Tibial artery (tissue), 4 donors: ENCODE results near the gene ANP32A.

Experiments
- DNase-seq, 2 donors: peaks; one replicate each; pipeline ENCODE4 v3.0.0-alpha.2; 2019
- H3K27ac ChIP-seq, 2 donors: fragments of 200-600 bp; sonication (generic) in 1 of 2; 1 replicate in 1 of 2; 2 replicates in 1 of 2; pipeline ENCODE4 v1.5.1; 2018 to 2019; ENCODE audit warnings: mild to moderate bottlenecking in 1 of 2
- H3K27me3 ChIP-seq, 2 donors: fragments of 200-600 bp; sonication (generic) in 1 of 2; one replicate each; pipeline versions ENCODE4 v1.5.1 to v1.6.0; 2016 to 2019
- H3K36me3 ChIP-seq, 3 donors: fragments of 200-600 bp; sonication (generic) in 2 of 3; one replicate each; pipeline ENCODE4 v1.5.1; 2016 to 2019; ENCODE audit warnings: mild to moderate bottlenecking in 2 of 3
- H3K4me1 ChIP-seq, 4 donors: fragments of 200-600 bp; sonication (generic) in 2 of 4; 1 replicate in 3 of 4; 2 replicates in 1 of 4; pipeline ENCODE4 v1.5.1; 2016 to 2019
- H3K4me3 ChIP-seq, 2 donors: fragments of 200-600 bp; sonication (generic) in 1 of 2; 1 replicate in 1 of 2; 2 replicates in 1 of 2; pipeline ENCODE4 v1.5.1; 2018 to 2019; ENCODE audit warnings: mild to moderate bottlenecking in 2 of 2
- H3K9me3 ChIP-seq, 3 donors: fragments of 200-600 bp; sonication (generic) in 1 of 3; one replicate each; pipeline ENCODE4 v1.5.1; 2016 to 2019
- intact Hi-C: fragments of 100-400 bp; cut with DNase I; formaldehyde crosslinking; loops from one replicate; pipeline ENCODE4 v1.15.0; 2023; ENCODE audit warnings: low total_unique reads
- TF ChIP-seq, protein P1 (sequence below), 2 experiments: fragments of 200-600 bp in 1 of 2; fragments of 450-650 bp in 1 of 2; IDR thresholded peaks; one replicate each; pipeline ENCODE4 v1.5.1; 2017 to 2019; ENCODE audit warnings: antibody characterized with exemption in 2 of 2, mild to moderate bottlenecking in 1 of 2, moderate library complexity in 1 of 2

The ANP32A gene

DNA sequence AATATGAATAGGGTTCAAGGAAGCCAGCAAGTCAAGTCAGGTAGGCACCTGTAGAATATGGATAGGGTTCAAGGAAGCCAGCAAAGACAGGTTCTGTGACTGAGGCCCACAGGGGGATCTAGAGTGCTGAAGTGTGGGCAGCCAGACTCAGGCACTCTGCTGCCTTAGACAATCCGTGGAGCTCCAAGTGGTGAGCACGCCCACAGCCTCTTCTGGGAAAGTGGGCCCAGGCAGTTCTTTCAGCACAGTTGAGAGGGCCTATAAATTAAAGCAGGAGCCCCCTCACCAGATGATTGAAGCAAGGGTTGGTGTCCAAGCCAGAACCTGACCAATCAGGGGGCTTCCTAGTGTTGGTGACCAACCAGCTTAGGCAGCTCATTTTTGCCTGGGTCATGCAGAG is 51.0 kb downstream of the ANP32A start:
- H3K4me3 ChIP-seq, result no peak overlapping the region
- peak in 1 of 2 donors; percentile 37 for DNase-seq
- intact Hi-C loops, result no loop called here
- H3K27me3 ChIP-seq, result peaks cover 0 to 3% of the 10 kb centered on the region in 2 donors
- peaks cover 0 to 3% (median 0%) of the 10 kb centered on the region in 4 donors for H3K4me1 ChIP-seq
- H3K36me3 ChIP-seq, result no peaks in the 10 kb centered on the region
- TF ChIP-seq, protein P1, sequence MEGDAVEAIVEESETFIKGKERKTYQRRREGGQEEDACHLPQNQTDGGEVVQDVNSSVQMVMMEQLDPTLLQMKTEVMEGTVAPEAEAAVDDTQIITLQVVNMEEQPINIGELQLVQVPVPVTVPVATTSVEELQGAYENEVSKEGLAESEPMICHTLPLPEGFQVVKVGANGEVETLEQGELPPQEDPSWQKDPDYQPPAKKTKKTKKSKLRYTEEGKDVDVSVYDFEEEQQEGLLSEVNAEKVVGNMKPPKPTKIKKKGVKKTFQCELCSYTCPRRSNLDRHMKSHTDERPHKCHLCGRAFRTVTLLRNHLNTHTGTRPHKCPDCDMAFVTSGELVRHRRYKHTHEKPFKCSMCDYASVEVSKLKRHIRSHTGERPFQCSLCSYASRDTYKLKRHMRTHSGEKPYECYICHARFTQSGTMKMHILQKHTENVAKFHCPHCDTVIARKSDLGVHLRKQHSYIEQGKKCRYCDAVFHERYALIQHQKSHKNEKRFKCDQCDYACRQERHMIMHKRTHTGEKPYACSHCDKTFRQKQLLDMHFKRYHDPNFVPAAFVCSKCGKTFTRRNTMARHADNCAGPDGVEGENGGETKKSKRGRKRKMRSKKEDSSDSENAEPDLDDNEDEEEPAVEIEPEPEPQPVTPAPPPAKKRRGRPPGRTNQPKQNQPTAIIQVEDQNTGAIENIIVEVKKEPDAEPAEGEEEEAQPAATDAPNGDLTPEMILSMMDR (IDR thresholded peaks at IDR 0.05), result no peak
- H3K27ac ChIP-seq, result no peak overlapping the region
- no peaks in the 10 kb centered on the region for H3K9me3 ChIP-seq

DNA sequence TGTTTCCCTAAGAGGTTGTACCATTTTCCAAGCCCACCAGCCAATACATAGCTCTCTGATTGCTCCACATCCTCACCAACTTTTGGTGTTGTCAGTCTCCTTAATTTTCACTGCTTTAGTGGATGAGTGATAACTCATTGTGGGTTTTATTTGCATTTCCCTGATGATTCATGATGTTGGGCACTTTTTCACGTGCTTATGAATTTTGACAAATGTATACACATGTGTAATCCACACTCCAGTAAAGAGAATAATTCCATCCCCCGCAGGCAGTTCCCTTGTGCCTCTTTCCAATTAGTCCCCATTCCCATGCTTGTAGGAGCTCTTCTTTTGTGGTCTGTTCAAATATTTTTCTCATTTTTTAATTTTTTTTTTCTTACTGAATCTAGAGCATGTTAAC is 52.4 kb downstream of the ANP32A start:
- Histone ChIP-seq H3K36me3 (no peaks in the 10 kb centered on the region), H3K9me3 (no peaks in the 10 kb centered on the region), H3K4me1 (no peaks in the 10 kb centered on the region), H3K27me3 (peaks cover 0 to 3% of the 10 kb centered on the region in 2 donors), H3K27ac (no peak overlapping the region), H3K4me3 (no peak overlapping the region)
- no peak for DNase-seq
- intact Hi-C loops, result no loop called here
- TF ChIP-seq, protein P1 (IDR thresholded peaks at IDR 0.05), result no peak

DNA sequence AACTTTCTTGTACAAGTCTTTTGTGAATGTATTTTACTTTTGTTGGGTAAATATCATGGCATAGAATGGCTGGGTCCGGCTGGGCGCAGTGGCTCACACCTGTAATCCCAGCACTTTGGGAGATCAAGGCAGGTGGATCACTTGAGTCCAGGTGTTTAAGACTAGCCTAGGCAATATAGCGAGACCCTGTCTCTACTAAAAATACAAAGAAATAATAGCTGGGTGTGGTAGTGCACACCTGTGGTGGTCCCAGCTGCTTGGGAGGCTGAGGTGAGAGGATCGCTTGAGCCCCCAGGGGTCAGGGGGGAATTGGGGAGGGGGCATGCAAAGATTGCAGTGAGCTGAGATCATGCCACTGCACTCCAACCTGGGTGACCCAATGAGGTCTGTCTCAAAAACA is 52.9 kb downstream of the ANP32A start:
- no peaks in the 10 kb centered on the region for H3K4me1 ChIP-seq

DNA sequence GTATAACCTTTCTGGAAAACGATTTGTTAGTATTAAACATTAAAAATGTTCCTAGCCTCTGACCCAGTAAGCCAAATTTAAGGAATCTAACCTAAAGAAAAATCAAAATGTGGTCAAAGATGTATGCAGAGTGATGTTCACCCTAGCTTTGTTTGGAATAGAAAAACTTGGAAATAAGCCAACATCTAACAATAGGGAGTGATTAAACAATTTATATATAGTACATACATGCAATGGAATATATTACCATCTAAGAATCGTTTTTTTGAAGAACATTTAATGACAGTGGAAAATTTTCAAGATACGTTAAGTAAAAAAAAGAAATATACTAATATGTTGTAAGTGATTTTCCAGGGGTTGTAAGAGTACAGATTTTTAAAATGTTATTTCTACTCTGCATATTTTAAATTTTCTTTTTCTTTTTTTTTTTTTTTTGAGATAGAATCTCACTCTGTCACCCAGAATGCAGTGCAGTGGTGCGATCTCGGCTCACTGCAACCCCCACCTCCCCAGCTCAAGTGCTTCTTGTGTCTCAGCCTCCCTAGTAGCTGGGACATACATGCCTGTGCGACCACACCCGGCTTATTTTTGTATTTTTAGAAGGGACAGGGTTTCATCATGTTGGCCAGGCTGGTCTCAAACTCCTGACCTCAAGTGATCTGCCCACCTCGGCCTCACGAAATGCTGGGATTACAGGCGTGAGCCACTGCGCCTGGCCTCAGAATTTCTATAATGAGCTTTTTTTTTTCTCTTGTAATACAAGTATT is 54.9 kb downstream of the ANP32A start:
- Histone ChIP-seq H3K4me1 (no peaks in the 10 kb centered on the region), H3K27me3 (peaks cover 0 to 3% of the 10 kb centered on the region in 2 donors), H3K27ac (no peak overlapping the region), H3K36me3 (no peaks in the 10 kb centered on the region), H3K4me3 (no peak overlapping the region), H3K9me3 (no peaks in the 10 kb centered on the region)
- DNase-seq, result no peak
- TF ChIP-seq, protein P1 (IDR thresholded peaks at IDR 0.05), result no peak
- intact Hi-C loops, result no loop called here

More for the DNA sequence above, 52.9 kb downstream of the ANP32A start:
- TF ChIP-seq, protein P1 (IDR thresholded peaks at IDR 0.05), result no peak
- DNase-seq, result no peak
- intact Hi-C loops, result no loop called here
- no peaks in the 10 kb centered on the region for H3K36me3 ChIP-seq
- no peaks in the 10 kb centered on the region for H3K9me3 ChIP-seq
- H3K27me3 ChIP-seq, result peaks cover 0 to 3% of the 10 kb centered on the region in 2 donors
- no peak overlapping the region for H3K4me3 ChIP-seq
- no peak overlapping the region for H3K27ac ChIP-seq

DNA sequence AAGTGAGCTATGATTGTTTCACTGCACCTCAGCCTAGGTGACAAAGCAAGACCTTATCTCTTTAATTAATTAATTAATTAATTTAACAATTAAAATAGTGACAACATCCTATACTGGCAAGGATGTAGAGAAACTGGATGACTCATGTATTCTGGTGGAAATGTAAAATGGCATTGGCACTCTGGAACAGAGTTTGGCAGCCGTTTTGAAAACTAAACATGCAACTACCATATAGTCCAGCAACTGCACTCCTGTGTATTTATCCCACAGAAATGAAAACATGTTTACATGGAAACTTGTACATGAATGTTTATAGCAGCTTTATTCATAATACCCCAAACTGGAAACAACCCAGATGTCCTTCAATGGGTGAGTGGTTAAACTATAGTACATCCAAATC is 56.6 kb downstream of the ANP32A start:
- no peak for DNase-seq
- Histone ChIP-seq H3K27me3 (peaks cover 0 to 3% of the 10 kb centered on the region in 2 donors), H3K4me3 (no peak overlapping the region), H3K9me3 (no peaks in the 10 kb centered on the region), H3K27ac (no peak overlapping the region), H3K36me3 (no peaks in the 10 kb centered on the region), H3K4me1 (no peaks in the 10 kb centered on the region)
- intact Hi-C loops, result no loop called here
- TF ChIP-seq, protein P1 (IDR thresholded peaks at IDR 0.05), result no peak
